WTC11 (cell line): ENCODE measurements around the gene GNG11. TPM values are rescaled to one million over a fixed set of nuclear protein-coding genes. Genes with fewer than 3 reads are reported as not detected.
"Not testable (repeated sequence)": the region's sequence is repeated elsewhere in the genome, so short reads cannot be mapped to it uniquely, and the experiment has no call there.

Experiments used
- ATAC-seq: fragments of 200-7000 bp; cut with Tn5 transposase; 2 replicates; pipeline ENCODE4 v1.10.0; 2021; ENCODE audit warnings: mild to moderate bottlenecking, moderate library complexity
- CTCF ChIA-PET: fragments of 300-600 bp; sonication (Branson Sonifier 250); formaldehyde crosslinking; loops from one replicate; lab custom pipeline; 2021; ENCODE audit warnings: antibody characterized with exemption; lab: Charles Lee
- POLR2A ChIA-PET: fragments of 350-600 bp; sonication (Branson Sonifier 250); formaldehyde crosslinking; loops from one replicate; lab custom pipeline; 2021; ENCODE audit warnings: antibody characterized with exemption; lab: Charles Lee
- DNase-seq: peaks from one replicate; pipeline ENCODE4 v3.0.0; 2021; ENCODE audit warnings: low spot score
- H3K27ac Mint-ChIP-seq: 2 replicates; pipeline ENCODE4 v1.8.0; 2021; ENCODE audit warnings: mixed read lengths
- H3K27me3 Mint-ChIP-seq: 2 replicates; pipeline ENCODE4 v1.8.0; 2021; ENCODE audit warnings: low read depth, mild to moderate bottlenecking, moderate library complexity, mixed read lengths
- H3K36me3 Mint-ChIP-seq: 2 replicates; pipeline ENCODE4 v1.8.0; 2021; ENCODE audit warnings: mixed read lengths
- H3K4me1 Mint-ChIP-seq: 2 replicates; pipeline ENCODE4 v1.8.0; 2022; ENCODE audit warnings: mixed read lengths
- H3K4me3 Mint-ChIP-seq: 2 replicates; pipeline ENCODE4 v1.8.0; 2021; ENCODE audit warnings: mild to moderate bottlenecking, moderate library complexity, mixed read lengths
- H3K9me3 Mint-ChIP-seq: 2 replicates; pipeline ENCODE4 v1.8.0; 2021; ENCODE audit warnings: mixed read lengths
- FOXJ3 ChIP-seq: sonication (generic); formaldehyde crosslinking; IDR thresholded peaks from 2 replicates; pipeline ENCODE4 v1.9.0; 2021; ENCODE audit warnings: missing genetic modification reagents, mild to moderate bottlenecking, borderline replicate concordance
- GRHL2 ChIP-seq: fragments of 250-450 bp; sonication (Bioruptor Pico); IDR thresholded peaks from 2 replicates; pipeline ENCODE4 v1.8.0; 2022; ENCODE audit warnings: mild to moderate bottlenecking, moderate library complexity; ENCODE audit not compliant: insufficient replicate concordance, severe bottlenecking
- IRF1 ChIP-seq: sonication (generic); formaldehyde crosslinking; IDR thresholded peaks from 2 replicates; pipeline ENCODE4 v1.8.0; 2023; ENCODE audit warnings: missing genetic modification reagents
- NR1H2 ChIP-seq: sonication (generic); formaldehyde crosslinking; IDR thresholded peaks from 2 replicates; pipeline ENCODE4 v1.9.0; 2021; ENCODE audit warnings: mild to moderate bottlenecking, moderate library complexity, missing genetic modification reagents
- SMAD3 ChIP-seq: sonication (generic); formaldehyde crosslinking; IDR thresholded peaks from 2 replicates; pipeline ENCODE4 v1.8.0; 2022; ENCODE audit warnings: missing genetic modification reagents, mild to moderate bottlenecking, borderline replicate concordance
- total RNA-seq: library from RNA; stranded (reverse); gene quantifications from 3 replicates; pipeline ENCODE4 v1.2.3, GENCODE V29; 2021
- TF ChIP-seq, protein P1 (sequence below): sonication (generic); formaldehyde crosslinking; IDR thresholded peaks from 2 replicates; pipeline ENCODE4 v1.8.1; 2022; ENCODE audit warnings: low read depth, mild to moderate bottlenecking, moderate library complexity, missing genetic modification reagents, borderline replicate concordance
- TF ChIP-seq, protein P2 (sequence below): fragments of 200-600 bp; IDR thresholded peaks from 2 replicates; pipeline ENCODE4 v1.8.0; 2022; ENCODE audit warnings: antibody characterized with exemption
- TF ChIP-seq, protein P3 (sequence below): sonication (generic); formaldehyde crosslinking; IDR thresholded peaks from 2 replicates; pipeline ENCODE4 v1.8.1; 2023; ENCODE audit warnings: mild to moderate bottlenecking, missing genetic modification reagents

The GNG11 gene
- total RNA-seq, 1 experiment from 2014 or later = 1.7 TPM

DNA sequence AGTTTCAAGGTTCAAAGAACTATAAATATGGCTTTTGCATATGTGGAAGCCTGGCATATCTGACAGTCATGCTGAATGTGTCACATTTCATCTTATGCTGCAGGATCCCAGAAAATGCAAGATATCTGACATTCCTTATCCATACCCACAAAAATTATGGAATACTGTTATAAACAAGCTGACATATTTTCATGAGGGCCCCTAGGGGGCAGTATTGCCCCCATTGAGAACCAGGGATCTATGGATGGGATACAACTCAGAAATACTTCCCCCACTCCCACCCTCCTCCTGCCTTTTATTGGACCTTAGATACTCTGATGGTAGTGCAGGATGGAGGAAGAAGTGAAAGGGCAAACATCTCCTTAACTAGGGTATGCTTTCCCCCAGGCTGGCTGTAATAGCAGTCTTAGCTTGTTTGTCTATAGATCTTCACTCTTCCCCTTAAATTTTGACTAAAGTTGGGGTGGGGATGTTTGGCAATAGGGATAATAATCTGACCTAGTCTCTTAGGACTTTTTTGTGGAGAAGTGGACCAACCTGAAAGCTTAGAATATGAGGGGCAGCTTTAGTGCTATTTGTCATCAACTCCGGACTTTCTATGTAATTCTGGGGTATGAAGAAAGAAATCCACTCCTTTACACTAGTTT, 18.6 kb upstream of the GNG11 start:
- H3K36me3 Mint-ChIP-seq = no peaks in the 10 kb centered on the region
- no peak overlapping the region for H3K4me3 Mint-ChIP-seq
- no peak overlapping the region for H3K27ac Mint-ChIP-seq
- ChIA-PET CTCF (interaction anchor here (0.5 to 2.2 kb wide), 19 partner anchors 9 to 416 kb away, joined by 3 to 17 read pairs (median 4); partner anchors contain the start of genes GNG11 and TFPI2), POLR2A (no interaction called here)
- ATAC-seq = peak; percentile 94
- no peaks in the 10 kb centered on the region for H3K27me3 Mint-ChIP-seq
- peaks cover 5% of the 10 kb centered on the region for H3K4me1 Mint-ChIP-seq
- TF ChIP-seq, protein P1, sequence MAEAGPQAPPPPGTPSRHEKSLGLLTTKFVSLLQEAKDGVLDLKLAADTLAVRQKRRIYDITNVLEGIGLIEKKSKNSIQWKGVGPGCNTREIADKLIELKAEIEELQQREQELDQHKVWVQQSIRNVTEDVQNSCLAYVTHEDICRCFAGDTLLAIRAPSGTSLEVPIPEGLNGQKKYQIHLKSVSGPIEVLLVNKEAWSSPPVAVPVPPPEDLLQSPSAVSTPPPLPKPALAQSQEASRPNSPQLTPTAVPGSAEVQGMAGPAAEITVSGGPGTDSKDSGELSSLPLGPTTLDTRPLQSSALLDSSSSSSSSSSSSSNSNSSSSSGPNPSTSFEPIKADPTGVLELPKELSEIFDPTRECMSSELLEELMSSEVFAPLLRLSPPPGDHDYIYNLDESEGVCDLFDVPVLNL (CRISPR knock-in tag) = no peak
- no peak for TF ChIP-seq NR1H2
- TF ChIP-seq, protein P2, sequence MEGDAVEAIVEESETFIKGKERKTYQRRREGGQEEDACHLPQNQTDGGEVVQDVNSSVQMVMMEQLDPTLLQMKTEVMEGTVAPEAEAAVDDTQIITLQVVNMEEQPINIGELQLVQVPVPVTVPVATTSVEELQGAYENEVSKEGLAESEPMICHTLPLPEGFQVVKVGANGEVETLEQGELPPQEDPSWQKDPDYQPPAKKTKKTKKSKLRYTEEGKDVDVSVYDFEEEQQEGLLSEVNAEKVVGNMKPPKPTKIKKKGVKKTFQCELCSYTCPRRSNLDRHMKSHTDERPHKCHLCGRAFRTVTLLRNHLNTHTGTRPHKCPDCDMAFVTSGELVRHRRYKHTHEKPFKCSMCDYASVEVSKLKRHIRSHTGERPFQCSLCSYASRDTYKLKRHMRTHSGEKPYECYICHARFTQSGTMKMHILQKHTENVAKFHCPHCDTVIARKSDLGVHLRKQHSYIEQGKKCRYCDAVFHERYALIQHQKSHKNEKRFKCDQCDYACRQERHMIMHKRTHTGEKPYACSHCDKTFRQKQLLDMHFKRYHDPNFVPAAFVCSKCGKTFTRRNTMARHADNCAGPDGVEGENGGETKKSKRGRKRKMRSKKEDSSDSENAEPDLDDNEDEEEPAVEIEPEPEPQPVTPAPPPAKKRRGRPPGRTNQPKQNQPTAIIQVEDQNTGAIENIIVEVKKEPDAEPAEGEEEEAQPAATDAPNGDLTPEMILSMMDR = peak; percentile 80
- no peaks in the 10 kb centered on the region for H3K9me3 Mint-ChIP-seq
- no peak for DNase-seq

- POLR2A ChIA-PET = no interaction called here
- DNase-seq = no peak
- no peak for TF ChIP-seq FOXJ3
- no peak for TF ChIP-seq SMAD3 (CRISPR knock-in tag)
- ATAC-seq = no peak
- Mint-ChIP-seq H3K27ac (no peak within 1 kb of the TSS), H3K9me3 (no peaks in the 10 kb centered on the region), H3K4me1 (peaks cover 5% of the 10 kb centered on the region), H3K27me3 (no peaks in the 10 kb centered on the region), H3K36me3 (no peaks in the 10 kb centered on the region), H3K4me3 (no peak within 1 kb of the TSS)
- CTCF ChIA-PET = interaction anchor here (0.6 to 1.3 kb wide), 2 partner anchors 8 to 181 kb away, joined by 3 to 7 read pairs; no protein-coding TSS in a partner anchor
Observed at GRCh38 chr7:93906267-93906666, 15.3 kb upstream of the GNG11 start, which contains the start of gene GNGT1. GNGT1 (plus strand) TSS chr7:93906567; CDS start chr7:93906747, 180 bp downstream.

DNA sequence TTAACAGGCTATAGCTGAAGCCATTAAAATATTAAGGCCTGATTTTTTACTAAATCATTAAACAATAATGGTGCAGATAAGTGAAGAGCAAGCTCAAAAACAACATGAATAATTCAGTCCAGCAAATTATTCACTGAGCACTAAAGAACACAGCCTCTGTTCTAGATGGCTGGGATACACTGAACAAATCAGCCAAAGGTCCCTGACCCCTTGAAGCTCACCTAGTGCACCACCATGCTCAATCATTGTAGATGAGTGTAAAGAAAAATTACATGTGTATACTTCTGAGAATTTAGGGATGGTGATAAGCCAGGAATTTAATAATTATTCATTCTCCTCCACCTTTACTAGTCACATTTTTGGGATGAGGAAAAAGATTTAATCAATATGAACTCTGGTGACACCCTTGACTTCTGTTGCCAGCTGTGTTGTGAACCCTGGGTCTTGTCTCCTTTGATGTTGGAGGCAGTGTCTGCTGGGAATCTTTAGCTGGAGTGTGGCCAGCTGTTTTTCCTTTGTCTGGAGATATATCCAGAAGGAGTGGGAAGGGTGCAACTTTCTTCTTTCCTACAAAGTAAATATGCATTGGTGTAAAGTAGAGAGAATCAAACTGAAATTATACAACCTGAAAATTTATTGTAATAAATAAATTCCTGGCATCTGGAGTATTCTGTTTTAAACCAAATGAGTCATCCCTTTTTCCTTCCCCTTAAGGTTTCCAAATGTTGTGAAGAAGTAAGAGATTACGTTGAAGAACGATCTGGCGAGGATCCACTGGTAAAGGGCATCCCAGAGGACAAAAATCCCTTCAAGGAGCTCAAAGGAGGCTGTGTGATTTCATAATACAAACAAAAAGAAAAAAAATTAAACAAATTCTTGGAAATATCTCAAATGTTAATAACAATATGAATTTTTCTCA, 11.2 kb upstream of the GNG11 start:
- Mint-ChIP-seq H3K27ac (no peak overlapping the region), H3K4me3 (no peak overlapping the region), H3K9me3 (no peaks in the 10 kb centered on the region), H3K4me1 (no peaks in the 10 kb centered on the region), H3K36me3 (no peaks in the 10 kb centered on the region)
- no peak for DNase-seq
- ChIA-PET POLR2A (no interaction called here), CTCF (no interaction called here)
- ATAC-seq = no peak
- TF ChIP-seq GRHL2 (CRISPR knock-in tag) (no peak), IRF1 (CRISPR knock-in tag) (no peak)
- TF ChIP-seq, protein P3, sequence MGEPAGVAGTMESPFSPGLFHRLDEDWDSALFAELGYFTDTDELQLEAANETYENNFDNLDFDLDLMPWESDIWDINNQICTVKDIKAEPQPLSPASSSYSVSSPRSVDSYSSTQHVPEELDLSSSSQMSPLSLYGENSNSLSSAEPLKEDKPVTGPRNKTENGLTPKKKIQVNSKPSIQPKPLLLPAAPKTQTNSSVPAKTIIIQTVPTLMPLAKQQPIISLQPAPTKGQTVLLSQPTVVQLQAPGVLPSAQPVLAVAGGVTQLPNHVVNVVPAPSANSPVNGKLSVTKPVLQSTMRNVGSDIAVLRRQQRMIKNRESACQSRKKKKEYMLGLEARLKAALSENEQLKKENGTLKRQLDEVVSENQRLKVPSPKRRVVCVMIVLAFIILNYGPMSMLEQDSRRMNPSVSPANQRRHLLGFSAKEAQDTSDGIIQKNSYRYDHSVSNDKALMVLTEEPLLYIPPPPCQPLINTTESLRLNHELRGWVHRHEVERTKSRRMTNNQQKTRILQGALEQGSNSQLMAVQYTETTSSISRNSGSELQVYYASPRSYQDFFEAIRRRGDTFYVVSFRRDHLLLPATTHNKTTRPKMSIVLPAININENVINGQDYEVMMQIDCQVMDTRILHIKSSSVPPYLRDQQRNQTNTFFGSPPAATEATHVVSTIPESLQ (CRISPR knock-in tag) = no peak
- TF ChIP-seq, all 79 proteins: peak for 0
- no peaks in the 10 kb centered on the region for H3K27me3 Mint-ChIP-seq

GRCh38 chr7:93911242-93911641, 10.3 kb upstream of the GNG11 start:
- H3K4me1 Mint-ChIP-seq, H3K27ac Mint-ChIP-seq, ATAC-seq, DNase-seq, POLR2A ChIA-PET, H3K27me3 Mint-ChIP-seq, H3K9me3 Mint-ChIP-seq, H3K4me3 Mint-ChIP-seq, CTCF ChIA-PET, H3K36me3 Mint-ChIP-seq: not testable (repeated sequence)

- H3K27ac Mint-ChIP-seq, H3K36me3 Mint-ChIP-seq, H3K4me1 Mint-ChIP-seq, POLR2A ChIA-PET, ATAC-seq, H3K9me3 Mint-ChIP-seq, DNase-seq, CTCF ChIA-PET, H3K27me3 Mint-ChIP-seq, H3K4me3 Mint-ChIP-seq: not testable (repeated sequence)
Observed at GRCh38 chr7:93911661-93912060, 9.9 kb upstream of the GNG11 start.
